ENCODE data around the gene LPO. TPM values are rescaled to one million over a fixed set of nuclear protein-coding genes. Genes with fewer than 3 reads are reported as not detected.

Gene LPO
- total RNA-seq, 2 donors from 2014 or later = 0.16 to 0.19 TPM

DNA sequence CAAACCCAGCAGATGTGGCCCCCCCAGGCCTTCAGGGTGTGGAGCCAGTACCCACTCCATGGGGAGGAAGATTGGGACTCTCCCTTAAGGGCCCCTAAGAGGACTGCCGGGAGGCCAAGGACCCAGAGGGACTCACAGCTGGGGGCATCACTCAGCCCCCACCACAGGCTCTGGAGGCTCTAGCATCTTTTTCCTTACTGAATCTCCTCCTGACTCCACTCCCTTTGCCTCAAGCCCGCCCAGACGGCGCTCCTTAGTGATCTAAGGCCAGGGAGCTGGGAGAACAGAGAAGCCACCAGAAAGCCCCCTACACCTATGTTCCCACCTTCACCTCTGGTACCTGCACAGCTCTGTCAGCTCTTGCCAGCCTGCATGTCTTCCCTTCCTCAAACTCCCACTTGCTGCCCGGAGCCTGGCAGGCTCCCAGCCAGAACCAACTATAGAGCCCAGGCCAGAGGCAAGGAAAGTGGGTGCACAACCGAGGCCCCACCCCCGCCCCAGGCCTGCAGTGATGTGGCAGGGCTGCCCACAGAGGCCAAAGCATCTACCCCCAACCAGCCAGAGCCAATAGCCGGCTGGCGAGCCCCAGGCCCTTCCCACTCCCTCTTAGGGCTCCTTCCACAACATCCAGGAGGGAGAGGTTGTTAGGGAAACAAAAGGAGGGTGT is 64.7 kb downstream of the LPO start:
- no peak overlapping the region for H3K27ac Mint-ChIP-seq
- H3K36me3 Mint-ChIP-seq = peaks cover 0 to 4% of the 10 kb centered on the region in 2 donors
- ATAC-seq (no peak), DNase-seq (ENCODE audit: low spot score in 2 of 2) (peak in 1 of 2 donors; percentile 42)
- no peaks in the 10 kb centered on the region for H3K9me3 Mint-ChIP-seq

GRCh38 chr17:58303971-58304749 is 65.8 kb downstream of the LPO start:
- H3K9me3 Mint-ChIP-seq = no peaks in the 10 kb centered on the region
- peaks cover 0 to 4% of the 10 kb centered on the region in 2 donors for H3K36me3 Mint-ChIP-seq
- DNase-seq (ENCODE audit: low spot score in 2 of 2) = peak; percentile 61 to 72
- peak; percentile 70 to 79 for ATAC-seq
- peak overlapping the region in 1 of 2 donors; percentile 20 for H3K27ac Mint-ChIP-seq

DNA sequence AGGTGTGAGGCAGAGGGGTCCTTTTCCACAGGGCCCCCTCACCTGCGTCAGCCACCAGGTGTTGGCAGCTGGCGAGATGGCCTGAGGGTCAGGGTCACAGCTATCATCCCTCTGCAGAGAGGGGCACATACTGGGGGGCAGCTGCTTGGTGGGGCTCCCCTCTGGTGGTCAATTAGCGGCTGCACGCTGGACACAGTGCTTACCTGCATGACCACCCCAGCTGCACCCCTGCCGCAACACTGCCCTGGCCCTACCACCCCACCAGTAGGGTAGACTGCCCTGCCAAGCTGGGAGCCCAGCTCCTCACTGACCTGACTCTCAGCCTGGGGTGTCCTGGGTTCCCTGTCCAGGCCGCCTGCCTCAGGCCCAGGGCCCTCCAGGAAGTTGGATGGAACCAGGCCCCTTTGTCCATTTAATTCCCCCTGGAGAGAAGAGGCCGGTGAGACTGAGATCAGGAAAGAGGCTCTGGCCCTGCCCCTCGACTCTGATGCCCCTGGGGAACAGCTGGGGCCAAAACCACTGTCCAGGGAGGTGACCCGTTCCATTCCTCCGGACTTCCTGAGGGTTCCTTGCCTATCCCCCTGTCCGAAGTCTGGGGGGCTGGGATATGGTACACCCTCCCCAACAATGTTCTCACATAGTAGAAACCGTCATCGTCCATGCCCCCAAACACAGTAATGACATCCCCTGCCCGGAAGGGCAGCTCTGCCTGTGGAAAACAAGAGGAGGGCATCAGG is 66.5 kb downstream of the LPO start:
- ATAC-seq (no peak), DNase-seq (ENCODE audit: low spot score in 2 of 2) (no peak)
- H3K36me3 Mint-ChIP-seq = peaks cover 0 to 4% of the 10 kb centered on the region in 2 donors
- no peaks in the 10 kb centered on the region for H3K9me3 Mint-ChIP-seq
- peak overlapping the region in 1 of 2 donors; percentile 20 for H3K27ac Mint-ChIP-seq

GRCh38 chr17:58305626-58306025 is 67.2 kb downstream of the LPO start:
- DNase-seq (ENCODE audit: low spot score in 2 of 2) (no peak), ATAC-seq (no peak)
- no peaks in the 10 kb centered on the region for H3K9me3 Mint-ChIP-seq
- peaks cover 0 to 4% of the 10 kb centered on the region in 2 donors for H3K36me3 Mint-ChIP-seq
- no peak overlapping the region for H3K27ac Mint-ChIP-seq

DNA sequence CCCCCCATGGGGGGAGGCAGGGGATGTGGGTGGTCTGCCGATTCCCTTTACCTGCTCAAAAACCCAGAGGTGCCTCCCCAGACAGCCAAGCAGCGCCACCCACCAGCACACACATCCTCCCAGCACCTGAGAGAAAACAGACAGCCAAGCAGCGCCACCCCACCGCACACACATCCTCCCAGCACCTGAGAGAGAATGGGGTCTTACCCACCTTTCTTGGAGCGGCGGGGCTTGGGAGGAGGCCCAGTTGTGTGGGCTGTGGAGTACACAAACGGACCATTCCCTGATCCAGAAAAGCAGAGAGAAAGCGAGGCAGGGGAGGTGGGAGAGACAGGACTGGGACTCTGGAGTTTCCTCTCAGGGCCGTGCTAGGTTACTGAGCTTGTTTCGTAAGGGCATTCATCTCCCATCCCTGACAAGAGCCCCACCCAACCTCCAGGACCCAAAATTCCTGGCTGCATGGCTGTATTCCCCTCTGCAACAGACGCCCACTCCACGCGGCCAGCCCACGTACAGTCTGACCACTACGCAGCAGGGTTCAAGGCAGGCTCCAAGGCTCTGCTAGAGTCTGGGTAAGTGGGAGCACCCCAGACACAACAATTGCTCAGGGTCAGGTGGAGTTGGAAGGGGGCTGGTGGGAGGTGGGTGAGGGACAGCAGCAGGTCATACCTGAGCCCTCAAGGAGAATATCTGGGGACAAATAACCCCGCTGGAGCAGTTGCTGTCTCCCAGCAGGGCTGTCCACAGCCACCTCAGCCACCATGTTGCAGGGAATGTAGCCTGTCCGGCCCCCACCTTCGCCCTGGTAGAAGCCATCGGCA is 68.0 kb downstream of the LPO start:
- no peaks in the 10 kb centered on the region for H3K9me3 Mint-ChIP-seq
- ATAC-seq = no peak
- H3K36me3 Mint-ChIP-seq = peaks cover 0 to 4% of the 10 kb centered on the region in 2 donors
- H3K27ac Mint-ChIP-seq = peak overlapping the region in 1 of 2 donors; percentile 57
- DNase-seq (ENCODE audit: low spot score in 2 of 2) = no peak

- DNase-seq (ENCODE audit: low spot score in 2 of 2) = no peak
- peaks cover 0 to 4% of the 10 kb centered on the region in 2 donors for H3K36me3 Mint-ChIP-seq
- no peak for ATAC-seq
These were observed 69.2 kb downstream of the LPO start for GRCh38 chr17:58307468-58308172.

DNA sequence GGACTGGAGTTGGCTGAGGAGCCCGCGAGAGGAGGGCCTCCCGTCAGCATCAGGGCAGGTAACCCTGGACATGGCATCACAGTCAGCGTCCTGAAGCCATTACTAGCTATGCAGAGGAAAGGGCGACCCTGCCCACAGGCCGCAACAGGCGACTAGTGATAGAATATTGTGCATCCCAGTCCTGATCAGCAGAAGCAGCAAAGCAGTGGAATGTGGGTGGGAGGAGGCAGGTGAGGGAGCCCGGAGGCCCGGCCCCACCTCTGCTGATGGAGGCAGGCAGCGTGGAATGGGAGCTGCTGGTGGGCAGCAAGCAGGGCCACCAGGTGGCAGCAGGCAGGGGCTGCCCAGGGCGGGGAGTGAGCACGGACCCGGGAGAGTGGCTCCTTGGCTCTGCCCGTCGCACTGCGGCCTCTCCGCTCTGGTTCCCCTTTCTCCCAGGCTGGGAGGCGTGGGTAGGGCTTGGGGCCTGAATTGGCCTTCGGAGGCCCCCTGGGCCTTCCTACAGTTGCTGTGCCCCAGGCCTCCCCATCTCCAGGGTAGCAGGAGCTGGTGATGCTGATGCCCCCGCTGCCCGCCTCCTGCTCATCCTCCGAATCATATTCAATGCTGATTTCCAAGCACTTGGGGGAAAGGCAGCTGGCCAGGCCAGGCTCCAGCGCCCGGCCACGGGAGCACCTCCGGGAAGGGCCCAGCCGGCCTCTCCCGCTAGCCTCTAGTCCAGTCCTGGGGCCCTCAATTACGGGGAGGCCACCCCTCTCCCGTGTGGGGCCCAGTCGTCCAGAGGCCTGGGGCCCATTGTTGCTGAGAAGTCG is 70.0 kb downstream of the LPO start:
- H3K36me3 Mint-ChIP-seq = peaks cover 0 to 4% of the 10 kb centered on the region in 2 donors
- DNase-seq (ENCODE audit: low spot score in 2 of 2) (no peak), ATAC-seq (no peak)
- no peak overlapping the region for H3K27ac Mint-ChIP-seq
- no peaks in the 10 kb centered on the region for H3K9me3 Mint-ChIP-seq

More at GRCh38 chr17:58307468-58308172, 69.2 kb downstream of the LPO start:
- H3K27ac Mint-ChIP-seq = peak overlapping the region in 1 of 2 donors; percentile 57
- H3K9me3 Mint-ChIP-seq = no peaks in the 10 kb centered on the region

DNA sequence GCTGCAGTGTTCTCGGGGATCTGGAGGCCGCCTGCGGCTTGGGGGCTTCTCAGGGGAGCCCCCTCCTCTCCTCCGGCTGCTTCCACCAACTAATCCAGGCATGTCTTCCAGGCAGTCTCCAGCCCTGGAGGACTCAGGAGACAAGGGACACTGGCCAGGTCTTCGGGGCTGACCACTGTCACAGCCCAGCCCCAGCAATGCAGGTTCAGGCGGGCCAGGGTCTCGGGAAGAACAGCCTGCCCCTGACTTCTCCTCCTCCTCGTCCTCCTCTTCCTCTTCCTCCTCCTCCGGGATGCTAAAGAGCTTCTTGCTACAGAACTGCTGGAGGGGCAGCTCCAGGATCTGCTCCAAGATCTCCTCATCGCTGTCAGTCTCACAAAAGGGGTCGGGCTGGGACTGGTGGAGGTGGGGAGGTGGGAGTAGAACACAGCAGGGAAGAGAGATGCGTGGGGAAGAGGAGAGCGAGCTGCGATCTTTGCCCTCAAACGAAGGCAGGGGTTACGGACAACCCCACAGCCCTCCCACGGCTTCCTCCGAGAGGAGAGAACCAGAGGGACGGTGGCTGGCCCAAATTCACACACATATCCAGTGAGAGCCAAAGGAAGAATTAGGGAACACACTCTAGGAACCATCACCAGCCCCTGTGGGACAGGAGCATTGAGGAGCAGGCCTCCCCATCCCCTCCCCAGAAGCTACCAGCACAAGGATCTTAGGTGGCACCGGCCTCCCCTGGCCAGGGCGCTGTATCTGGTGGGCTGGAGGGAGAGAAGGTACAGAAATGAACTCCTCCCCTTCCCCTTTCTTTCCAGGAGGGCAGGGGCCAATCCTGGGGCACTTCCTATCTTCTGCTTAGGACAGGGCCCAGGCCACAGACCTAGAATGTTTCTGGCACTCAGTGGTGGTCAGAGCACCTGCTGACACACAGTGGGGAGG is 70.9 kb downstream of the LPO start:
- H3K36me3 Mint-ChIP-seq = peaks cover 0 to 4% of the 10 kb centered on the region in 2 donors
- H3K27ac Mint-ChIP-seq = peak overlapping the region in 1 of 2 donors; percentile 69
- H3K9me3 Mint-ChIP-seq = no peaks in the 10 kb centered on the region
- DNase-seq (ENCODE audit: low spot score in 2 of 2) = no peak
- no peak for ATAC-seq

DNA sequence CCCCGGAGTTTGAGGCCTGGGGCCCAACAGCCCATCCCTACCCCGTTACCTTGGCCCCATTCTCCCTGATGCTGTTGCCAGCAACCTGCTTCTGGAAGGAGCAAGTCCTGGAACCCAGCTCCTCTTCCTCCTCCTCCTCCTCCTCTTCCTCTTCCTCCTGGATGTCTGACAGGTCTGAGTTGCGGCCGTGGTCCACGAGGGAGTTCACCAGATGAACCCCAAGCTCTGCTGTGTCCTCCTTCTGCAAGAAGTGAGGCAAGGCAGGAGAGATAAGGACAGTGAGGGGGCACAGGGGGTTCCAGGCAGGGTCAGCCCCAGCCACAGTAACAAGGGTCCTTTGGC is 71.5 kb downstream of the LPO start:
- Mint-ChIP-seq H3K36me3 (peaks cover 0 to 4% of the 10 kb centered on the region in 2 donors), H3K9me3 (no peaks in the 10 kb centered on the region), H3K27ac (peak overlapping the region in 1 of 2 donors; percentile 13)
- ATAC-seq (no peak), DNase-seq (ENCODE audit: low spot score in 2 of 2) (no peak)

DNA sequence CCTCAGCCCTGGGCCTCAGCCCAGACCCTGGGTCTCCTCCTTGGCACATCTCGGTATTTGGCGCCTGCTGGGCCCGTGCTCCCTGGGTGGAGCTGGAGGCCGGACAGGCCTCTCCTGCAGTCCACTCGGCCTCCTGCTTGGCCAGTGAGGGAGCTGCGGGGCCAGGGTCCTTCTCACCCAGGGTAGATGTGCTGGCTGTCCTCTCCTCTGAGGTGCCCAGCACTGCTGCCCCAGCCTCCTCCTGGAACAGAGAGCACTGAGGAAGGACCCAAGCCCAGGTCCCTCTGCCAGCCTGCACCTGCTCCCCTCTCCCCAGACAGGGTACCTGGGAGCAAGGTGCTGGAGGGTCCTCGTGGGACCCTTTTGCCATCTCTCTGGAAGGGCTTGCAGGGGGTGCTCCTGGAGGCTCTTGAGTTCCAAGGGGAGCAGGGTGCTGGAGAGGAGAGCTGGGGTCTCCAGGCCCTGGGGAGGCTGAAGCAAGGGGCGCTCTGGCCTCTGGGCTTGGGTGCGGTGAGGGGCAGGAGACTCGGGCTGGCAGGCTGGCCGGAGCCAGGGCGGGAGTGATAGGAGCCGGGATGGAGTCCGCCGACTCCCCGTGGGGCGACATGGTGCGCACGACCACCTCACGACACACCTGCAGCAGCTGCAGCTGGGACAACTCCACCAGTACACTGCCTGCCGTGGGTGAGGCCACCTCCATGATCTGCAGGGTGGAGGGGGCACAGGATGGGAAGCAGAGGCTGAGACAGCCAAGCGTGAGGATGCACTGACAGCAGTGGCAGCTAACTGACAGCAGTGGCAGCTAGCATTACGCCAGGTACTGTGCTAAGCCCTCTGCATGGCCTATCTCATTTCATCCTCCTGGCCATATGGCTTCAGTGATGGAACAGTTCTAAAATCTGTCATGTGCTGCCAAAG is 72.4 kb downstream of the LPO start:
- Mint-ChIP-seq H3K36me3 (peaks cover 0 to 4% of the 10 kb centered on the region in 2 donors), H3K9me3 (no peaks in the 10 kb centered on the region), H3K27ac (no peak overlapping the region)
- ATAC-seq (peak in 1 of 2 donors; percentile 12), DNase-seq (ENCODE audit: low spot score in 2 of 2) (peak in 1 of 2 donors; percentile 43)

DNA sequence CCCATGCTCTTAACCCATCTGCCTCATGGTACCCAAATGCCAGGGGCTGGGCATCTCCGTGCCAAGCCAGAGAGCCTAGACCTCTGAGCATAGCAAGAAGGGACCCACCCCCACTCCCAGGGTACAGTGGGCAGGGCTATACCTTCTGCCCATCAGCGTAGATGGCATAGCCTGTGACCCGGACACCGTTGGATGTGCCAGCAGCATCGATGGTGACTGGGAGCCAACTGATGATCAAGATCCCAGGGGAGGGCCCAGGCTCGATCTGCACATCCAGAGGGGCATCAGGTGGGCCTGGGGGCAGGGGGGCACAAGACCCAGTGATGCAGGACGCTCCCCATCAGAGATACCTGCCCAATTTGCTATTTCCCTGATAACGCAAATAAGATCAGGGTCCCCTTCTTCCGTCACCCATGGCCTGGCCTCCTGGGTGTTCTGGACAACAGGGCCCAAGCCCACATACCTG is 73.1 kb downstream of the LPO start:
- H3K9me3 Mint-ChIP-seq = no peaks in the 10 kb centered on the region
- peaks cover 0 to 4% of the 10 kb centered on the region in 2 donors for H3K36me3 Mint-ChIP-seq
- H3K27ac Mint-ChIP-seq = no peak overlapping the region
- DNase-seq (ENCODE audit: low spot score in 2 of 2) (peak in 1 of 2 donors; percentile 46), ATAC-seq (no peak)

DNA sequence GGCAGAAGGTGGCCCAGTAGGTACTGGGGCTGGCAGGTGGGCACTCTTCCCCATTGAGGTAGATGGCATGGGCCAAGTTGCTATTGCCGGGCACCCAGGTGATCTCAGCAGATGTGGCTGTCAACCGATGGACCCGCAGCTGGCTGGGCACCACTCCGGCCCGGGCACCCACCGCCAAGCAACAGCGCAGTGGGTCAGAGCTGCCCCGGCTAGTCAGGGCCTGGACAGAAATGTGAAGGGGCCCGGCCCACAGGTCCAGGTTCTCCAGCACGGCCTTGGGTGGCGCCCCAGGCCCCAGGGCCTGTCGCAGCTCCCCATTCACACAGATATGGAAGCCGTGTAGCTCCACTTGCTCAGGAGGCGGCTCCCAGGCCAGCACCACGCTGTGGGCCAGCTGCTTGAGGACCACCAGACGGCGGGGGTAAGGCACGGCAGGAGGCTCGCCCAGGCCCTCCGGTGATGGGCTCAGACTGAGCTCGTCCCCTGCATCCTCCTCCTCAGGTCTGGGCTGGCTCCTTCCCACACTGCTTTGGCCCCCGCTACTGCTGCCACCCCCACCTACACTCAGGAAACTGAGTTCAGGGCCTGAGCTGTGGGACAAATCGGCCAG is 73.7 kb downstream of the LPO start:
- no peaks in the 10 kb centered on the region for H3K9me3 Mint-ChIP-seq

DNA sequence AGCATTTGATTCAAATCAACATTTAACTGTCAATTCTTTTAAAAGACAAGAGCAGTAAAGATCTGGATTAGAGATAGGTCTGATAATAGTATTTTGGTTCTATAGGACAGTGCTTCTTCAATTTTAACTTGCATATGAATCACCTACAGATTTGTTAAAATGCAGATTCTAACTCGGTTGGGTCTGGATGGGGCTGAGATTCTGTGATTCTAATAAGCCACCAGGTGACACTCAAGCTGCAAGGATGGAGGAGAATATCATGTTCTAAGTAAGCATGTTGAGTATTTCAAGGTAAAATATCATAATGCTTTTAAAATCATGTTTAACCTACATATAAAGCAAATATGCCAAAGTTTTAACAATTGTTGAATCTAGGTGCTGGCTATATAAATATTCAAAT is 74.4 kb downstream of the LPO start:
- no peaks in the 10 kb centered on the region for H3K36me3 Mint-ChIP-seq
- no peak for DNase-seq (ENCODE audit: low spot score in 2 of 2)
- no peak overlapping the region for H3K27ac Mint-ChIP-seq
- H3K9me3 Mint-ChIP-seq = no peaks in the 10 kb centered on the region
- ATAC-seq = no peak

More for the DNA sequence above, 73.7 kb downstream of the LPO start:
- H3K36me3 Mint-ChIP-seq = peaks cover 0 to 4% of the 10 kb centered on the region in 2 donors
- peak in 1 of 2 donors; percentile 44 for DNase-seq (ENCODE audit: low spot score in 2 of 2)
- H3K27ac Mint-ChIP-seq = peak overlapping the region in 1 of 2 donors; percentile 94
- ATAC-seq = no peak
